Measurements from ENCODE around the gene PICALM.
"Not testable (repeated sequence)": the region's sequence is repeated elsewhere in the genome, so short reads cannot be mapped to it uniquely, and the experiment has no call there.

PICALM gene

DNA sequence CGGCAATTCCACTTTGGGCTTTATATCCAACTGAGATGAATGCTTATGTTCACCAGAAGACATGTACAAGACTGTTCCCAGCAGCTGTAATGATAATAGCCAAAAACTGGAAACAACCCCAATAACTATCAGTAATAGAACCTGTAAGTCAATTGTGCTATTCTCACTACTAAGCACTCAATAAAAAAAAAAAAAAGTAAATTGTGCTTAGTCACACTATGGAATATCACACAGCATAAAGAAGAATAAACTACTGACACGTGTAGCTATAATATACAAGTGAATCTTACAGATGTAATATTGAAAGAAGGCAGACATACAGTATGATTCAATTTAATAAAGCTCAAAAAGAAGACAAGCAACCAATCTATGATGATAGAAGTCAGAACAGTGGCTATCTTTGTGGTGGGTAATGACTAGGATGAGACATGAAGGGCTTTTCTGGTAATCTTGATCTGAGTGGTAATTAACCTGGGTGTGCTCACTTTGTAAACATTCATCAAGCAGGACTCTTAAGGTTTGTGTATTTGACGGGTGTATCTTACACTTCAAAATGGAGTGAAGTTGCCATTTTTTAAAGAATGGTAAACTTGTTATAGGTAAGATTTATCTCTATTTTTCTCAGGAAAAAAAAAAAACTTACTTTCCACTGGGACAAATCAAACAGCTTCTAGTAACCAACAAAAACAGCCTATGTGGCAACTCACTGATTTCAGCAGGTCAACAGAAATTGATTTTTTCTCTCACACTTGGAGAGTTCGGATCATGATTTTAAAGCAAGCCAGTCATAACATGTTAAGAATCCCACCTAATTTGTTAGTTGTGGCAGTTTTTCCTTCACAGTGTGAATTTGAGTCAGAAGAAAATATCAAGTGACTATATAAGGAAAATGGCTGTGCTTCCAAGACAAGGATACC, 129.5 kb downstream of the PICALM start:
- no peak for DNase-seq (ENCODE audit: low read depth, low spot score)

- no peak for DNase-seq (ENCODE audit: low read depth, low spot score)
These were observed 131.0 kb downstream of the PICALM start for GRCh38 chr11:85937835-85938234.

- no peak for DNase-seq (ENCODE audit: low read depth, low spot score)
These were observed 133.1 kb downstream of the PICALM start for GRCh38 chr11:85935751-85936150.

DNA sequence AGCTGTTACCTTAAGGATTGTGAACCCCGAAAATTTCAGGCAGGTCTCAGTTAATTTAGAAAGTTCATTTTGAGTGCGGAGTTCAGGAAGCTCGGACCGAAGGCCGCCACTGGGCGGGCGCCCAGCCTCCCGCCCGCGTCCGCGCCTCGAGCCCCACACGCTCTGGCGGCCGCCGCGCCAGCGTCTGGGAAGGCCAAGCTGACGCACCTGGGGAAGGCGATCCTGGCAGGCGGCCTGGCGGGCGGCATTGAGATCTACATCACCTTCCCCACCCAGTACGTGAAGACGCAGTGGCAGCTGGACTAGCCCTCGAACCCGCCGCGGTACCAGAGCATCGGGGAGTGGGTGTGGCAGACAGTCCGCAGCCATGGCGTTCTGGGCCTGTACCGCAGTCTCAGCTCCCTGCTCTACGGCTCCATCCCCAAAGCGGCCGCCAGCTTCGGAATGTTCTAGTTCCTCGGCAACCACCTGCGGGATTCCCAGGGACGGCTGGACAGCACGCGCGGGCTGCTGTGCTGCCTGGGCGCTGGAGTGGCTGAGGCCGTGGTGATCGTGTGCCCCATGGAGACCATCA, 134.2 kb downstream of the PICALM start:
- DNase-seq (ENCODE audit: low read depth, low spot score), result no peak

DNA sequence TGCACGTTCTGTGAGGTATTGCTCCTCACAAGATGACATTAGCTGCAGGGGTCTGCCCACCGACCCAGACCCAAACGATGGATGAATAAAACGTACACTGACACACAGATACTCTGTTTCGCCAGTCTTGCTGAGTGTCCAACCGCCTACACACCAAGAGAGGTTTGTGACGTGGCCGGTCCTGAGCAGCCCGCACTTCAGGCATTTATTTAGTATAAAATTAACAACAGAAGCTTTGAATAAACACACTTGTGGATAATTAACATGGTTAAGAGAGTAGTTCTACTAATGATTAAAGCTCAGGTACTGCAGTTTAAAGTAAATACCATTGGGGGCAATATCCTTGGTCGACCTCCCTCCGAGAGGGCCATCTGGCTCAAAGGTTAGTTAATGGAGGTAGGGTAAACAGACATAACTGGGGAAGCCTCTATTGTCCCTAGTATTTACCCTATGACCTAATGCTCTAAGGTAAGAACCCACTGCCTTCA, 138.0 kb downstream of the PICALM start:
- no peak for DNase-seq (ENCODE audit: low read depth, low spot score)

- not testable (repeated sequence) for DNase-seq (ENCODE audit: low read depth, low spot score)
These were observed 142.2 kb downstream of the PICALM start for GRCh38 chr11:85926653-85927214.

- no peak for DNase-seq (ENCODE audit: low read depth, low spot score)
These were observed 145.4 kb downstream of the PICALM start for GRCh38 chr11:85923455-85923854.

- DNase-seq (ENCODE audit: low read depth, low spot score), result no peak
These were observed 146.5 kb downstream of the PICALM start for GRCh38 chr11:85922367-85922766.

DNA sequence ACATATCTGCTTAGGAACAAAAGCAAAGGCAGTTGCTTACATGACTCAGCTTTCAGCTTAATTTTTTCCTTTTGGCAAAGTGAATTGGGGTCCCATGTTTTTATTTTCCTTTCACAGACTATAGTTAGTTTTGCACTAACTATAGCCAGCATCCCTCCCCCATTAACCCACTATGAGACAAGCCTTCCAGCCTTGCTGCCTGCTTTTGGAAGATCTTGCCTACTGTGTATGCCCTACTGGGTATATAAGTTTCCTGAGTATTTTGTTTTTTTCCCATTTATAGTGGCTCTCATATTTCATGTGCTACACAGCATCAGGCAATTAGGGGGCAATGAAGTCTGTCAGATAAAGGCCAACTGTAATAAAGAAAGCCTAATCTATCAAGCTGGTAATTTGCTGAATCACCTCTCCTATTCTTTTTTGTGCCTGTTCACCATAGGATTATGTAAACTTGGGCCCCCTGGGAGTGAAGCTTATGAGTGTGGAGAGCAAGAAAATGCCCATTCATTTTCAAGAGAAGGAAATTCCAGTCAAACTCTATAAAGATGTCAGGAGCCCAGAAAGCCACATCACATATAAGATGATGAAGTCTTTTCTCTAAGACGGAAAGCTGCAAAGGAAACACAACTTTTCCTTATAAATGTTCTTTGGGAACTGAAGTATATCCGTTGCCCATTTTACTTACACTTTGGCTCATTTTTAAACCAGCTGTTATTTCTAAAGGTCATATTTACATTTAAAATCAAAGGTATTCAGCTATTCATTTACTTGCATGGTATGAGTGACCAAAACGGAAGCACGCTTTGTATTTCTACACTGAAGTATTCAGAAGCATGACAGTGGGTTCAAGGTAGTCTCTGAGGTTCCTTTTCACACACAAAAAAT, 149.7 kb downstream of the PICALM start:
- DNase-seq (ENCODE audit: low read depth, low spot score), result no peak

DNA sequence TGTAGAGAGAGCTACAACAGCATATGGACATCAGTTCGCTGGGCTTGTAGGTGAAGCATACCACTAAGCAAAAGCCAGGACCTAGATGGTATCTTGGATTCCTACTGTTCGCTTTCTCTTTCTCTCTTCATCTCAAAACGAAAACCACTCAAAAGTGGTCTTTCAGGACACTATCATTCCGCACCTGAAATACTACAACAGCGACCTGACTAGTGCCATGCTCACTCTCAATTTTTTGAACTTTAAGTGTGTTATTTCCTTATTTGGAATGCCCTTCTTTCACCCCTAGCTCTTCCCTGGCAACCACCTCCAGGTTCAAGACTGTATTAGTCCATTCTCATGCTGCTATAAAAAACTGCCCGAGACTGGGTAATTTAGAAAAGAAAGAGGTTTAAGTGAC, 154.5 kb downstream of the PICALM start:
- DNase-seq (ENCODE audit: low read depth, low spot score), result no peak

DNA sequence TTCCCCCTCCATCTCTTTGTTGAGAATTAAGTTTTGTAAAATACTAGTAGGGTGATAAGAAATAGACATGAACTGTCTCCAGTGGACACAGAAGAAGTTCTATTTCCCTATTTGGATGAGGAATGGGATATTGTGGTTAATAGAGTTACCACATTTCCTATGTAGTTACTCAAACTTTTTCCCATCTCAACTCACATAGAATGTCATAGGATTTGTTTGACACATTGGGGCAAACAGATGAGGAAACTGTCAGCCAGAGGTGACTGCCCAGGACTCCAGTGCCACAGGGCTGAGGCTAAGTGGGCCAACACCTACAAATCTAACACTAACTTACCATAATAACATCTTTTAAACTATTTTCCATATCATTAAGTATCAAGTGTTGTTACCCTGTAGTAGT, 155.4 kb downstream of the PICALM start:
- no peak for DNase-seq (ENCODE audit: low read depth, low spot score)

DNA sequence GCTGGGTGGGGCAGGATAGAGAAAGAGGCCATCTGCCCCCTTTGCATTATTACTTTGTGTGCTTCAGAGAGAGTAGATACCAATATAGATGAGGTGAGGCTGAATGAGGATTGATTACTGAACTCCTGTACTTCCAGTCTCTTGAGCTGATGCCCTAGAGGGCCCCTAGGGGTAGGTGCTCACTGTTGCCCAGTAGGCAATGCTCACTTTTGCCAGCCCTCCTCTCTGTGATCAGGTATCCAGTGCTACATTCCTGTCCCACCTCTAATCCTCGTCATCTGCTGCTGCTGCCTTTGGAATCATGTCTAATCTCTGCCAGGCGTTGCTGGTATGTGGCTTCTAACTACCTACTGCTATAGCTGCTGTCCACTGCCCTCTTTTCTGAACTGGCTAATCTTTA, 156.5 kb downstream of the PICALM start:
- DNase-seq (ENCODE audit: low read depth, low spot score), result no peak

Data from activated CD4-positive, CD25-positive, alpha-beta regulatory T cell treated with anti-CD3 and anti-CD28 coated beads, Interleukin-2, amount 50 U/mL, for 16 hours (primary cell).